Measurements from ENCODE around the gene GRIP2. TPM values are rescaled to one million over a fixed set of nuclear protein-coding genes. Genes with fewer than 3 reads are reported as not detected.

Gene GRIP2
- total RNA-seq, 1 experiment from 2014 or later, result not detected

GRCh38 chr3:14507757-14508504, 32.2 kb downstream of the GRIP2 start:
- CTCF ChIA-PET, result interaction anchor here (1.9 kb wide), 1 partner anchor 39 kb away, joined by 9 read pairs; no protein-coding TSS in a partner anchor
- Mint-ChIP-seq H3K4me3 (ENCODE audit: low read depth, unreplicated experiment) (no peak overlapping the region), H3K36me3 (ENCODE audit: insufficient read depth, unreplicated experiment) (no peaks in the 10 kb centered on the region), H3K27me3 (ENCODE audit: unreplicated experiment) (peaks cover 31% of the 10 kb centered on the region), H3K9me3 (ENCODE audit: low read depth, unreplicated experiment) (no peaks in the 10 kb centered on the region), H3K27ac (ENCODE audit: unreplicated experiment) (no peak overlapping the region), H3K4me1 (ENCODE audit: low read depth, unreplicated experiment) (no peaks in the 10 kb centered on the region)
- BruUV-seq (replicated peaks), result no TSS peak
- intact Hi-C loops (cut with micrococcal nuclease; ENCODE audit: unreplicated experiment), result loop anchor here (2.0 to 5.0 kb wide), 2 partner anchors 274 to 413 kb away; no protein-coding TSS in a partner anchor
- TF ChIP-seq, protein P1, sequence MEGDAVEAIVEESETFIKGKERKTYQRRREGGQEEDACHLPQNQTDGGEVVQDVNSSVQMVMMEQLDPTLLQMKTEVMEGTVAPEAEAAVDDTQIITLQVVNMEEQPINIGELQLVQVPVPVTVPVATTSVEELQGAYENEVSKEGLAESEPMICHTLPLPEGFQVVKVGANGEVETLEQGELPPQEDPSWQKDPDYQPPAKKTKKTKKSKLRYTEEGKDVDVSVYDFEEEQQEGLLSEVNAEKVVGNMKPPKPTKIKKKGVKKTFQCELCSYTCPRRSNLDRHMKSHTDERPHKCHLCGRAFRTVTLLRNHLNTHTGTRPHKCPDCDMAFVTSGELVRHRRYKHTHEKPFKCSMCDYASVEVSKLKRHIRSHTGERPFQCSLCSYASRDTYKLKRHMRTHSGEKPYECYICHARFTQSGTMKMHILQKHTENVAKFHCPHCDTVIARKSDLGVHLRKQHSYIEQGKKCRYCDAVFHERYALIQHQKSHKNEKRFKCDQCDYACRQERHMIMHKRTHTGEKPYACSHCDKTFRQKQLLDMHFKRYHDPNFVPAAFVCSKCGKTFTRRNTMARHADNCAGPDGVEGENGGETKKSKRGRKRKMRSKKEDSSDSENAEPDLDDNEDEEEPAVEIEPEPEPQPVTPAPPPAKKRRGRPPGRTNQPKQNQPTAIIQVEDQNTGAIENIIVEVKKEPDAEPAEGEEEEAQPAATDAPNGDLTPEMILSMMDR (IDR thresholded peaks at IDR 0.05; ENCODE audit: unreplicated experiment), result no peak
- no peak for DNase-seq

GRCh38 chr3:14507305-14507741, 32.8 kb downstream of the GRIP2 start:
- Mint-ChIP-seq H3K4me3 (ENCODE audit: low read depth, unreplicated experiment) (no peak overlapping the region), H3K36me3 (ENCODE audit: insufficient read depth, unreplicated experiment) (no peaks in the 10 kb centered on the region), H3K9me3 (ENCODE audit: low read depth, unreplicated experiment) (peaks cover 2% of the 10 kb centered on the region), H3K27me3 (ENCODE audit: unreplicated experiment) (peaks cover 31% of the 10 kb centered on the region), H3K4me1 (ENCODE audit: low read depth, unreplicated experiment) (no peaks in the 10 kb centered on the region), H3K27ac (ENCODE audit: unreplicated experiment) (no peak overlapping the region)
- CTCF ChIA-PET, result no interaction called here
- BruUV-seq (replicated peaks), result no TSS peak
- TF ChIP-seq, protein P1 (IDR thresholded peaks at IDR 0.05; ENCODE audit: unreplicated experiment), result no peak
- DNase-seq, result no peak
- intact Hi-C loops (cut with micrococcal nuclease; ENCODE audit: unreplicated experiment), result loop anchor here (5.0 kb wide), 1 partner anchor 275 kb away; no protein-coding TSS in a partner anchor

DNA sequence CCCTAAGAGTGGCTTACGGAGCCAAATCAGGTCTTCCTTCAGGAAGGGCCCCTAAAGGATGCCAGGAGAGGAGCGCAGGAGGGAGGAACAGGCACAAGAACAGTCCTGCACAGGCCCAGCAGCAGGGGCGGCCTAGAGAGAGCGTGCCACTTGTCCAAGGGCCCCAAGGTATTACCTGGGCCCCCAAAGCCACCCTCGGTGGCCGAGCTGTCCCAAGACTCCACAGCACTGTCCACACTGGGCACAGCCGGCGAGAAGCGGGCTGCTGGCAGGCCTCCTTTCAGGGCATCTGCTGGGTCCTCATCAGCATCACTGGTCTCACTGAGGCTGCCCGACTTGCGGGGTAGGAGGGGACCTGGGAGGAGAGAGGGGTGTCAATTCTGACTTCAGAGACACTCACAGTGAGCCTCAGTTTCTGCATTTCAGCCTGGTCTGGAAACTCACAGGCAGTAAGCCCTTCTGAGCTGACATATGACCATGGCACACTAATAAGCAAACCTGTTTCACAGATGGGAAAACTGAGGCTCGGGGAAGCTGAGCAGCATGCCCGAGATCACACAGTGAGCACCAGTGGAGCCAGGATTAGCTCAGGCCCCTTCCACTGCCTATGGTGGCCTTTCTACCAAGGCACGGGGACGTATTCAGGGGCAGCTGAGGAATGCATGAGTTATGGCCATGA, 33.4 kb downstream of the GRIP2 start:
- no peaks in the 10 kb centered on the region for H3K4me1 Mint-ChIP-seq (ENCODE audit: low read depth, unreplicated experiment)
- no TSS peak for BruUV-seq (replicated peaks)
- no peaks in the 10 kb centered on the region for H3K36me3 Mint-ChIP-seq (ENCODE audit: insufficient read depth, unreplicated experiment)
- TF ChIP-seq, protein P1 (IDR thresholded peaks at IDR 0.05; ENCODE audit: unreplicated experiment), result no peak
- H3K9me3 Mint-ChIP-seq (ENCODE audit: low read depth, unreplicated experiment), result peaks cover 2% of the 10 kb centered on the region
- DNase-seq, result no peak
- CTCF ChIA-PET, result no interaction called here
- no peak overlapping the region for H3K4me3 Mint-ChIP-seq (ENCODE audit: low read depth, unreplicated experiment)
- no peak overlapping the region for H3K27ac Mint-ChIP-seq (ENCODE audit: unreplicated experiment)
- H3K27me3 Mint-ChIP-seq (ENCODE audit: unreplicated experiment), result peaks cover 31% of the 10 kb centered on the region
- intact Hi-C loops (cut with micrococcal nuclease; ENCODE audit: unreplicated experiment), result loop anchor here (5.0 kb wide), 1 partner anchor 276 kb away; no protein-coding TSS in a partner anchor

DNA sequence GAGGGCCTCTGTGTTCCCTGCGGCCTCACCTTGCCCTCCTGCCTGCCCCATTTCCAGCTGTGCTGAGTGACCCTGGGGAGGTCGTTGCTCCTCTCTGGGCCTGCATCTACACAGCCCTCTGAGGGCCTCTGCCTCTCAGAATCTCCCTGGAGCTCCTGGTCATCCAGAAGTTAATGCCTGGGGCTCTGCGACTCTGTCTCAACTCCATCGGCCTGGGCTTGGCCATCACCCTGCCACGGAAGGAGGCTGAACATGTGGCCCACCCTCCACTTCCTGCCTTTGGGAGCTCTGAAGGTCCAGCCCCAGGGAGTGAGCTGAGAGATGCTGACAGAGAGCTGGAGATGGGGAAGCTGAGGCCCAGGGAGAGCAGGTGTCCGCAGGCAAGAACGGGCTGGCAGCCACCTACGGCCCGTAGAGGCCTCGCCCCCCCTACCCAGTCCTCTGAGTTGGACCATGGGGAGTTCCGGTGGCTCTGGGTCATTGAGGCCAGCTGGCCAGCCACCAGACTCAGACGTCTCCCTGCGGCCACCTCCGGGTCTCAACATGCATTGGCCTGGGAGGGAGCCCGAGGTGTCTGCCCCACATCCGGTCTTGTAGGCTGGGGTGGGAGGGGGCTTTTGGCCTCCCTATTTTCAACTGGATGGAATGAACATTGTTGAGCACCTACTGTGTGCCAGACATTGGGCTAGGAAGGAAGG, 34.2 kb downstream of the GRIP2 start:
- Mint-ChIP-seq H3K36me3 (ENCODE audit: insufficient read depth, unreplicated experiment) (no peaks in the 10 kb centered on the region), H3K4me3 (ENCODE audit: low read depth, unreplicated experiment) (no peak overlapping the region), H3K27ac (ENCODE audit: unreplicated experiment) (no peak overlapping the region), H3K27me3 (ENCODE audit: unreplicated experiment) (peaks cover 28% of the 10 kb centered on the region), H3K9me3 (ENCODE audit: low read depth, unreplicated experiment) (peaks cover 2% of the 10 kb centered on the region), H3K4me1 (ENCODE audit: low read depth, unreplicated experiment) (no peaks in the 10 kb centered on the region)
- TF ChIP-seq, protein P1 (IDR thresholded peaks at IDR 0.05; ENCODE audit: unreplicated experiment), result no peak
- BruUV-seq (replicated peaks), result no TSS peak
- CTCF ChIA-PET, result interaction anchor here (1.9 kb wide), 1 partner anchor 42 kb away, joined by 4 read pairs; no protein-coding TSS in a partner anchor
- no peak for DNase-seq
- intact Hi-C loops (cut with micrococcal nuclease; ENCODE audit: unreplicated experiment), result loop anchor here (5.0 kb wide), 1 partner anchor 276 kb away; no protein-coding TSS in a partner anchor

Measured in Calu3 (cell line).